Measurements from ENCODE around the gene RBM12. TPM values are rescaled to one million over a fixed set of nuclear protein-coding genes. Genes with fewer than 3 reads are reported as not detected.
"Not testable (repeated sequence)": the region's sequence is repeated elsewhere in the genome, so short reads cannot be mapped to it uniquely, and the experiment has no call there.

RBM12 gene
- total and polyA plus RNA-seq, 9 donors: 32.0 to 59.6 (median 50.5) TPM

DNA sequence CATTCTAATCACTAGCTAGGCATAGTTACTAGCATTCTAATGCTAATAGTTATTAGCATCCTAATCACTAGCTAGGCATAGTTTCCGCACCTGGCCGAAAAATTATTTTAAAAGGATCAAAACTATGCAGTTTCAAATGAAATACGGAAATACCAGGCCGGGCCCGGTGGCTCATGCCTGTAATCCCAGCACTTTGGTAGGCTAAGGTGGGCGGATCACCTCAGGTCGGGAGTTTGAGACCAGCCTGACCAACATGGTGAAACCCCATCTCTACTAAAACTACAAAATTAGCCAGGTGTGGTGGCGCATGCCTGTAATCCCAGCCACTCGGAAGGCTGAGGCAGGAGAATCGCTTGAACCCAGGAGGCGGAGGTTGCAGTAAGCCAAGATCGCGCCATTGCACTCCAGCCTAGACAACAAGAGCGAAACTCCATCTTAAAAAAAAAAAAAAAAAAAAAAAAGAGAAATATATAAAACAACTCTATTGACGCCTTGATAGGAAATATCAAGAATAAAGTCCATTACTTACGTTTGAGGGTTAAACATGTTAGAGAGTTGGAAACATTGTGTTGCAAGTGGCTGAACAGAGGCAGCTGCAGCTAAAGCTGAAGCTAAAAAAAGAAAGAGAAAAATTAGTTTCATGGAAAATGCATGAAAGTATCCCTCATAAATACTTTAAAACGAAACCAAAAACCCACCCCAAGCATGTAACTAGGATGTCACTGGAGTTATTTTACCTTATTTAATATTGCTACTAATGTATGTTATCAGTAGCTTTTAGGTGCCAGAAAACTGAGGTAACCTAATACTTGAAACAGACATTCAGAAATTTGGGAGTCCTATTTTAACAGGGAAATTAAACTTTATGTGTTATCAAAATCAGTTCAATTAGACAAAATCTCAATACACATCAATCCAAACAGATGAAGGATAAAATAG lies 42.2 kb upstream of the RBM12 start:
- not testable (repeated sequence) for H3K4me1 ChIP-seq (ENCODE audit: control insufficient read depth, insufficient read depth, low read length); H3K9me3 ChIP-seq (replicated peaks; ENCODE audit: control insufficient read depth, low read depth, low read length); H3K4me3 ChIP-seq (ENCODE audit: low read length); H3K27me3 ChIP-seq (ENCODE audit: control insufficient read depth, insufficient read depth, low read length); H3K27ac ChIP-seq (ENCODE audit: low read length); DNase-seq
- WGBS (ENCODE audit: insufficient coverage): 80% methylated on average over 5 of the region's 17 CpGs
- H3K36me3 ChIP-seq (ENCODE audit: control insufficient read depth, insufficient read depth, low read length): peaks cover 36% of the 10 kb centered on the region

DNA sequence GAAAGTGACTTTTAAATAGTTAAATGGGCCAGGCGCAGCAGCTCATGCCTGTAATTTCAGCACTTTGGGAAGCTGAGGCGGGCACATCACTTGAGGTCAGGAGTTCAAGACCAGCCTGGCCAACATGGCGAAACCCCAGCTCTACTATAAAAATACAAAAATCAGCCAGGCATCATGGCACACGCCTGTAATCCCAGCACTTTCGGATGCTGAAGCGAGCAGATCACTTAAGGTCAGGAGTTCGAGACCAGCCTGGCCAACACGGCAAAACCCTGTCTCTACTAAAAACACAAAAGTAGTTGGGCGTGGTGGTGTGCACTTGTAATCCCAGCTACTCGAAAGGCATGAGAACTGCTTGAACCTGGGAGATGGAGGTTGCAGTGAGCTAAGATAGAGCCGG lies 41.2 kb upstream of the RBM12 start:
- H3K36me3 ChIP-seq (ENCODE audit: control insufficient read depth, insufficient read depth, low read length): peaks cover 36% of the 10 kb centered on the region
- H3K9me3 ChIP-seq (replicated peaks; ENCODE audit: control insufficient read depth, low read depth, low read length); H3K4me3 ChIP-seq (ENCODE audit: low read length); DNase-seq; H3K4me1 ChIP-seq (ENCODE audit: control insufficient read depth, insufficient read depth, low read length); H3K27ac ChIP-seq (ENCODE audit: low read length); H3K27me3 ChIP-seq (ENCODE audit: control insufficient read depth, insufficient read depth, low read length): not testable (repeated sequence)
- 88% methylated on average over 5 of the region's 11 CpGs for WGBS (ENCODE audit: insufficient coverage)

DNA sequence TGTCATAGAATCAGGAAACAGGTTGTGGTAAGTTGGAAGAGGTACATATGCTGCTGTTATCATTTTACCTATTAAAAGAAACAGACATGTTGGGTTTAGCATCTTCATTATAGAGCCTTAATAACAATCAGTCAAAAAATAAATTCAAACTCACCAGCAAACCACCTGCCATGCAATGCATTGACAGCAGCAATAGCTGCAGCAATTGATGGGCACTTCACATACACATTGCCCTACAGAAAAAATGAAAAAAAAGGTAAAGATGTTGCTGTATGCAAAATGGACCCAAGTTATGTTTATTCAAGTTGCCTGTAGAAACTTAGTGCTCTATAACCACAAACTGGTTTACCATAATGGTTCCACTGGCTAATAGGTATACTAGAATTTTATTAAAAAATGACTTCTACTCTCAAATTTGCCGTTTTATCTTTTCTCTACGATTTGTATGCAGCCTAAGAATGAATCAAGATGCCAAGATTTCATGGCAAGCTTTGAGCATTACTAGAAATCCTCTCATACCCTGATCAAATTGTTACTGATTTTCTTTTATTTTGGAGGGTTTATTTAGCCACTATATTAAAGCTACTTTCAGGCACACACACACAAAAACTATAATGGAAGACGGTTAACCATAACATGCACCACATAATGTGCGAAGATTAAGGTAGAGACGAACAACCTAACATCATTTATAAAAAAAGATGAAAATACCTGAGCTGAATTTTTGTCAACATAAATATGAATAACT lies 40.0 kb upstream of the RBM12 start:
- no peaks in the 10 kb centered on the region for H3K4me1 ChIP-seq (ENCODE audit: control insufficient read depth, insufficient read depth, low read length)
- WGBS (ENCODE audit: insufficient coverage): no CpG with 5 or more reads among the region's 5 CpGs

DNA sequence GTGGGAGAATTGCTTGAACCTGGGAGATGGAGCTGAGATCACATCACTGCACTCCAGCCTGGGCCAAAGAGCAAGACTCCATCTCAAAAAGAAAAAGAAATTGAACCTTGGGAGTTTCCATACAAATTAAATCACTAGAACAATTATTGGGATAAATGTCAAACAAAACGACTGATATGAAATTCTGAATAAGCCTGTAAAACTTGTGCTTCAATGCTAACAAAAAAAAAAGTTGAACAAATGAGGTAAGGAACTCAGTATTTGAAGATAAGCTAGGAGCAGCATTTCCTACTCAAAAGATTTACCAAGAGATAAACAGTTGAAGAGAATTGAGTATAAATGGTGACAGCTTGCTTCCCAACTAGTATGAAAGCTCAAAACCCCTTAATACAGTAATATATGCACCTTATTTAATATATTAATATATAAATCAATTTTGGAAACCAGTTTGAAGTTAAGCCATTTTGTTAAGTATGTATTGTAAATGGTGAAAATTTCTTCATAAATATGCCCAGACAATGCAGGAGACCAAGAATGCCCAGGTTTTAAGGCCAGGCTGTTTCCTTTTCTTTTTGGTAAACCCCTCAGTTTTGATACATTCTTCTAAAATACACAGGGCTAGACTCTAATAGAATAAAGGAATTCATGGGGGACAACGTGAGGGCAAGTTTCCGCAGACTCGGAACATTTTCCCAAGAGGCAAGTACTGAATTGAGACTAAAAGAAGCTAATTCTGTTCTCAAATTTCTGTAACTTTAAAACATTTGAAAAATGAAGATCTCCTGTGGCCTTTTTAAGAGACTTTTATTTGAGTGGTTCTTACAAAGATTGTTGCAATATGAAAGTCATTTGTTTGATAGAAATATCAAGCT lies 38.4 kb upstream of the RBM12 start:
- Histone ChIP-seq H3K36me3 (ENCODE audit: control insufficient read depth, insufficient read depth, low read length) (peaks cover 28% of the 10 kb centered on the region), H3K9me3 (replicated peaks; ENCODE audit: control insufficient read depth, low read depth, low read length) (no peaks in the 10 kb centered on the region), H3K4me1 (ENCODE audit: control insufficient read depth, insufficient read depth, low read length) (peaks cover 6% of the 10 kb centered on the region), H3K27me3 (ENCODE audit: control insufficient read depth, insufficient read depth, low read length) (no peaks in the 10 kb centered on the region), H3K27ac (ENCODE audit: low read length) (no peak overlapping the region), H3K4me3 (ENCODE audit: low read length) (no peak overlapping the region)
- DNase-seq: no peak
- WGBS (ENCODE audit: insufficient coverage): no CpG with 5 or more reads among the region's 4 CpGs

More for the DNA sequence above, 40.0 kb upstream of the RBM12 start:
- DNase-seq: no peak
- Histone ChIP-seq H3K4me3 (ENCODE audit: low read length) (no peak overlapping the region), H3K27ac (ENCODE audit: low read length) (no peak overlapping the region), H3K27me3 (ENCODE audit: control insufficient read depth, insufficient read depth, low read length) (no peaks in the 10 kb centered on the region), H3K9me3 (replicated peaks; ENCODE audit: control insufficient read depth, low read depth, low read length) (no peaks in the 10 kb centered on the region), H3K36me3 (ENCODE audit: control insufficient read depth, insufficient read depth, low read length) (peaks cover 32% of the 10 kb centered on the region)

DNA sequence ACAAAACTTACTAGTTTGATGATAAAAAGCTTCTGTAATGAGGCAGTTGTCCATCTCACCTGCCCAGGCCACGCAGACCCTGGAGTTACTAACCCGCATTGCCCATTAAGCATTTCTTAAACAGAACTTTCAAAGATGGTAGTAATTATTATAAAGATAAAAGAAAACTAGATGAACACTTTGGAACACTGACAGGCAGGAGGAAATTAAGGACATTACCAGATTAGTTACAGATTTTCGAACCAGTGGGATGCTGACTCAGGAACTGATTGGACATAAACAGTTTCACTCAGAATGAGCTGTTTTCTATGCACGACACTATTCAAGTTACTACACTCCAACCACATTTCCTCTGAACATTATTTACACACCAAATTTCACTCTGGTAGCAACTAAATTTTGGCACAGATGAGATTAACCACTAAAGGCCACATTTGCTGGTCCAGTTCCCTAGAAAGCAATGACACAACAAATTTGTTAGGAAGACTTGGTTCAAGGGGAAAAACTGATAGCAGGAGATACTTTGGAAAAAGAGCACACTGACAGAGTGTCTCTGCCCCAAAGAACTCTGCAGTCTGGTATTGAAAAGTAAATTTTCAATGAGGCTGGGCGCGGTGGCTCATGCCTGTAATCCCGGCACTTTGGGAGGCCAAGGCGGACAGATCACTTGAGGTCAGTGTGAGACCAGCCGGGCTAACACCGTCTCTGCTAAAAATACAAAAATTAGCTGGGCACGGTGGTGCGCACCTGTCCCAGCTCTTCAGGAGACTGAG lies 37.5 kb upstream of the RBM12 start:
- Histone ChIP-seq H3K27me3 (ENCODE audit: control insufficient read depth, insufficient read depth, low read length) (no peaks in the 10 kb centered on the region), H3K4me1 (ENCODE audit: control insufficient read depth, insufficient read depth, low read length) (peaks cover 11% of the 10 kb centered on the region), H3K36me3 (ENCODE audit: control insufficient read depth, insufficient read depth, low read length) (peaks cover 28% of the 10 kb centered on the region), H3K9me3 (replicated peaks; ENCODE audit: control insufficient read depth, low read depth, low read length) (no peaks in the 10 kb centered on the region), H3K27ac (ENCODE audit: low read length) (no peak overlapping the region), H3K4me3 (ENCODE audit: low read length) (no peak overlapping the region)
- WGBS (ENCODE audit: insufficient coverage): 82% methylated on average over 6 of the region's 12 CpGs
- no peak for DNase-seq

DNA sequence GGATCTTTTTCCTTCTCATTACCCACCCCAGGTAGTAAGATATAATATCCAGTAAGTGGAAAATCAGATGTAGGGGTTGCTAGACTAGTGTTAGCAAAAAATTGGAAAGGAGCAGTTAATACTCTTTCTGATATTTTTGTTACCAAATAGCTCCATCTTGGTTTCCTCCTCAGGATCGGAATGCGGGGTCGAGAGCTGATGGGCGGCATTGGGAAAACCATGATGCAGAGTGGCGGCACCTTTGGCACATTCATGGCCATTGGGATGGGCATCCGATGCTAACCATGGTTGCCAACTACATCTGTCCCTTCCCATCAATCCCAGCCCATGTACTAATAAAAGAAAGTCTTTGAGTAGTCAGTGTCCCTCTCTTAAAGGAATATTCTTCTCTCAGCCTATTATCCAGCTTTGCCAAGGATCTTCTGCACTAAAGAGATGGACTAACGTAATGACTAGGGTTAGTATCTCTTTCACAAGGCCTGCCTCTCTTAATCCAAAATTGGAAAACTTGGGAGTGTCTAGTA lies 36.0 kb upstream of the RBM12 start:
- no peaks in the 10 kb centered on the region for H3K27me3 ChIP-seq (ENCODE audit: control insufficient read depth, insufficient read depth, low read length)
- H3K9me3 ChIP-seq (replicated peaks; ENCODE audit: control insufficient read depth, low read depth, low read length): no peaks in the 10 kb centered on the region
- peaks cover 24% of the 10 kb centered on the region for H3K36me3 ChIP-seq (ENCODE audit: control insufficient read depth, insufficient read depth, low read length)
- WGBS (ENCODE audit: insufficient coverage): 87% methylated on average over 5 of the region's 7 CpGs
- no peak overlapping the region for H3K27ac ChIP-seq (ENCODE audit: low read length)
- no peak for DNase-seq
- H3K4me3 ChIP-seq (ENCODE audit: low read length): no peak overlapping the region
- peaks cover 11% of the 10 kb centered on the region for H3K4me1 ChIP-seq (ENCODE audit: control insufficient read depth, insufficient read depth, low read length)

DNA sequence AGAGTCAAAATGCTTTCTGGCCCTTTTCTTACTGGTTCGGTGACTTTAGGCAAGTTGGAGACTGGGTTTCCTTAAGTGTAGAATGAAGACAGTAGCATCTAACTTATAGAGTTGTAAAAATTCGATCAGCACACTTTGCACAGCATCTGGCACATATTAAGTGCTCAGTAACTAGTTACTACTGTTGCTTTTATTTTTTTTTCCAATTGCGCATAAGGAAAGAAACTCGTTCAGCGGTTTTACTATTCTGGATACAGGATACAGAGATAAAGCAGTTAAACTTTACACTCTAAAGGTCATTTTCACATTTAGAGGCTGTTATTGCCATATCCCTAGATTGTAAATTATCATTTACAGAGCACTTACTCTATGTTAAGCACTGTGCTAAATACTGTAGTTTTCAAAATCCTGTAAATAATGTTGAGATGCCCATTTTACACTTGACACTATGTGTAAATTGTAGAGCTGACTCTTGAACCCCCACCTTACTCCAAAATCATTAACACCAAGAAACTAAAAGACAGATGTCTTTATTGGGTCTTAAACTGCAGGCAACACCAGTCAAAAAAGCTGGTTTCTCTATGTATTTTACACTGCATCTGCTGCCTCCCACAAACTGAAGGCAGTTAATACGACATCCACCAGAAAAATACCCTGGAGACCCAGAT lies 35.4 kb upstream of the RBM12 start:
- H3K36me3 ChIP-seq (ENCODE audit: control insufficient read depth, insufficient read depth, low read length): peaks cover 25% of the 10 kb centered on the region
- H3K4me1 ChIP-seq (ENCODE audit: control insufficient read depth, insufficient read depth, low read length): peaks cover 11% of the 10 kb centered on the region
- peak overlapping the region; percentile 96 for H3K27ac ChIP-seq (ENCODE audit: low read length)
- H3K4me3 ChIP-seq (ENCODE audit: low read length): peak overlapping the region; percentile 96
- DNase-seq: no peak
- H3K9me3 ChIP-seq (replicated peaks; ENCODE audit: control insufficient read depth, low read depth, low read length): no peaks in the 10 kb centered on the region
- no peaks in the 10 kb centered on the region for H3K27me3 ChIP-seq (ENCODE audit: control insufficient read depth, insufficient read depth, low read length)
- no CpG with 5 or more reads among the region's 6 CpGs for WGBS (ENCODE audit: insufficient coverage)

DNA sequence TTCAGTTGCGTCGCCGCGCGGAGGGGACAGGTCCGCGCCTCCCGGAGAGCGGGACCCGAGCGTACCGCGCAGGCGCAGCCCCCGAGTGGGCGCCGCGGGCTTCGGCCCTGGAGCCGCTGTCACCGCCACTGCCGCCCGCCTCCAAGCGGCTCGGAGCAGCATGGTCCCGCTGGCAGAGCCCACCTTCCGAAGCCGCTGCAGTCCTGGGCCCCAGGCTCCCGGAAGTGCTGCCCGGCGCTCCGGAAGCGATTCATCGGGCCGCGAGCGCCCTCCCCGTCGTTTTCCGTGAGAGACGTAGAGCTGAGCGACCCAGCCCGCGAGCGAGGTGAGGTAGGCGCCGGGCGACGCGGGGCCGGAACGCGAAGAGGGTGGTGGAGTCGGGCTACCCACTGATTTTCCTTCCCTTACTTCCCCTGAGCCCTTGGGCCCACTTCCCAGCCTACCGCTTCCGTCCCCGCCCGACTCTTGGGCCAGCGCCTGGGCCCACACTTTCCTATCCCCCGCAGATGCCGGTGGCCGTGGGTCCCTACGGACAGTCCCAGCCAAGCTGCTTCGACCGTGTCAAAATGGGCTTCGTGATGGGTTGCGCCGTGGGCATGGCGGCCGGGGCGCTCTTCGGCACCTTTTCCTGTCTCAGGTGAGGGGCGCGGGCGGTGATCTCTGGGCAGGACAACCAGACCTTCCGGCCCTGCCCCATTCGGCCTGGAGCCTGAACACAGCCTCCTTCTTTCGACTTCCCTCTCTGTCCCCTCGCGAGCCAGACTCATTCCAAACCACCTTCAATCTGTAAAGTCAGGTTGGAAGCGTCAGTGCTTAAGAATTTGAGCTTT lies 34.6 kb upstream of the RBM12 start, which contains the start of the genes NFS1 and ROMO1:
Gene NFS1, minus strand, starts transcription at position 226 of the 830 bp plus-strand sequence. Its CDS starts 64 bp downstream, at position 162.
Gene ROMO1, plus strand, starts transcription at position 279 of the 830 bp plus-strand sequence. Its CDS starts 228 bp downstream, at position 507.
- no peaks in the 10 kb centered on the region for H3K27me3 ChIP-seq (ENCODE audit: control insufficient read depth, insufficient read depth, low read length)
- H3K9me3 ChIP-seq (replicated peaks; ENCODE audit: control insufficient read depth, low read depth, low read length): no peaks in the 10 kb centered on the region
- DNase-seq: peak; percentile 95
- peak within 1 kb of the TSS; percentile 96 for H3K27ac ChIP-seq (ENCODE audit: low read length)
- H3K4me3 ChIP-seq (ENCODE audit: low read length): peak within 1 kb of the TSS; percentile 96
- H3K4me1 ChIP-seq (ENCODE audit: control insufficient read depth, insufficient read depth, low read length): peaks cover 11% of the 10 kb centered on the region
- under 1% methylated on average over 76 of the region's 81 CpGs for WGBS (ENCODE audit: insufficient coverage)
- peaks cover 24% of the 10 kb centered on the region for H3K36me3 ChIP-seq (ENCODE audit: control insufficient read depth, insufficient read depth, low read length)
